HepG2 (cell line): ENCODE measurements around the gene RPS6KA2. TPM values are rescaled to one million over a fixed set of nuclear protein-coding genes. Genes with fewer than 3 reads are reported as not detected.

Source experiments
- ATAC-seq: fragments of 200-7000 bp; cut with Tn5 transposase; 3 replicates; pipeline ENCODE4 v1.9.1; 2020; ENCODE audit warnings: mild to moderate bottlenecking, moderate library complexity
- BruUV-seq: library from RNA; stranded (reverse); fragments of 400-500 nt; replicated peaks from 2 replicates; lab custom pipeline; 2021; lab: Mats Ljungman, UMichigan
- CTCF ChIA-PET: fragments of 300-600 bp; formaldehyde crosslinking; extraction: SDS; loops from one replicate; lab custom pipeline; 2021; ENCODE audit warnings: low total read pairs, inconsistent platforms, low intra/inter-chr PET ratio; lab: Yijun Ruan, JAX
- POLR2A ChIA-PET: fragments of 350-600 bp; sonication (Branson Sonifier 250); formaldehyde crosslinking; loops from one replicate; lab custom pipeline; 2020; ENCODE audit warnings: antibody characterized with exemption, inconsistent platforms; lab: Yijun Ruan, JAX
- DNase-seq: peaks from one replicate; pipeline ENCODE4 v3.0.0-alpha.2; 2015; ENCODE audit warnings: low spot score
- FAIRE-seq: peaks from 3 replicates; lab custom pipeline; 2011; peaks lifted over from hg19 to GRCh38; lab: Jason Lieb, UNC
- H2AFZ ChIP-seq: one replicate; pipeline ENCODE4 v1.6.1; 2011; ENCODE audit warnings: low read length, inconsistent platforms
- H3K27ac ChIP-seq: fragments of 300-600 bp; 3 replicates; pipeline ENCODE4 v1.8.0; 2011; ENCODE audit warnings: mixed run types, mild to moderate bottlenecking, mixed read lengths, low read length, inconsistent platforms; ENCODE audit not compliant: insufficient read depth; ENCODE audit errors: extremely low read length
- H3K27me3 ChIP-seq, 2 experiments: fragments of 200-600 bp in 1 of 2; 2 replicates in 1 of 2; 3 replicates in 1 of 2; pipeline versions ENCODE4 v1.6.0 to v1.8.0; 2011; ENCODE audit warnings: low read length in 2 of 2, mild to moderate bottlenecking in 2 of 2, moderate library complexity in 2 of 2, inconsistent platforms in 1 of 2; ENCODE audit not compliant: insufficient read depth in 2 of 2, control insufficient read depth in 1 of 2
- H3K36me3 ChIP-seq, 2 experiments: fragments of 200-600 bp in 1 of 2; replicated peaks in 1 of 2; 2 replicates in 1 of 2; 3 replicates in 1 of 2; pipeline versions ENCODE4 v1.5.1 to v1.8.0; 2011; ENCODE audit warnings: low read length in 2 of 2, inconsistent platforms in 1 of 2; ENCODE audit not compliant: insufficient read depth in 2 of 2, control insufficient read depth in 1 of 2
- H3K4me1 ChIP-seq: 2 replicates; pipeline ENCODE4 v1.5.1; 2012; ENCODE audit warnings: low read length, inconsistent platforms; ENCODE audit not compliant: insufficient read depth
- H3K4me2 ChIP-seq: 2 replicates; pipeline ENCODE4 v1.6.0; 2011; ENCODE audit warnings: low read depth, low read length, inconsistent platforms
- H3K4me3 ChIP-seq, 3 experiments: fragments of 200-600 bp in 1 of 3; sonication (generic), shearing (Covaris generic) in 1 of 3; replicated peaks in 1 of 3; 2 replicates each; pipeline ENCODE4 v1.5.1; 2011 to 2016; ENCODE audit warnings: low read length in 3 of 3, inconsistent platforms in 2 of 3, low read depth in 2 of 3, mild to moderate bottlenecking in 2 of 3, control low read depth in 1 of 3, mixed read lengths in 1 of 3; ENCODE audit not compliant: insufficient read depth in 1 of 3
- H3K79me2 ChIP-seq: one replicate; pipeline ENCODE4 v1.6.1; 2011; ENCODE audit warnings: low read length, inconsistent platforms; ENCODE audit not compliant: insufficient read depth
- H3K9ac ChIP-seq: 2 replicates; pipeline ENCODE4 v1.6.0; 2011; ENCODE audit warnings: mild to moderate bottlenecking, low read depth, low read length, inconsistent platforms; ENCODE audit not compliant: insufficient read depth
- H3K9me3 ChIP-seq: 2 replicates; pipeline ENCODE4 v1.5.1; 2012; ENCODE audit warnings: mild to moderate bottlenecking, low read length
- H4K20me1 ChIP-seq: 2 replicates; pipeline ENCODE4 v1.6.0; 2011; ENCODE audit warnings: inconsistent platforms, mild to moderate bottlenecking, low read length, moderate library complexity; ENCODE audit not compliant: insufficient read depth
- DNMT3B ChIP-seq: conservative IDR thresholded peaks from 2 replicates; pipeline ENCODE4 v1.6.1; 2016; ENCODE audit warnings: missing biosample characterization, control low read depth
- GPN1 ChIP-seq: sonication (generic); formaldehyde crosslinking; IDR thresholded peaks from 2 replicates; pipeline ENCODE4 v1.5.1; 2020; ENCODE audit warnings: missing genetic modification reagents, borderline replicate concordance
- KLF12 ChIP-seq: sonication (generic); formaldehyde crosslinking; IDR thresholded peaks from 2 replicates; pipeline ENCODE4 v1.4.0; 2020; ENCODE audit warnings: missing genetic modification reagents, borderline replicate concordance
- NFE2L2 ChIP-seq: fragments of 150-350 bp; IDR thresholded peaks from 2 replicates; pipeline ENCODE4 v1.6.1; 2014; ENCODE audit warnings: low read length
- POLR2AphosphoS2 ChIP-seq: IDR thresholded peaks from 2 replicates; pipeline ENCODE4 v1.6.1; 2011; ENCODE audit warnings: low read depth, low read length, improper control_type of control experiment
- ZNF10 ChIP-seq: sonication (generic); formaldehyde crosslinking; IDR thresholded peaks from 2 replicates; pipeline ENCODE4 v1.4.0; 2020; ENCODE audit warnings: mild to moderate bottlenecking, low read depth, missing genetic modification reagents, borderline replicate concordance
- WGBS: methylation state at CpG from one replicate; pipeline ENCODE4 v1.1.6; 2017; ENCODE audit warnings: low lambda C conversion rate; 5-methylcytosine and 5-hydroxymethylcytosine counted together
- in situ Hi-C: cut with HindIII; loops from 2 replicates; pipeline ENCODE4 v1.10.0; 2017; ENCODE audit warnings: low pct_unique_long_range_greater_than_20kb; ENCODE audit not compliant: extremely low pct_ligation_motif_present
- intact Hi-C: fragments of 100-400 bp; cut with micrococcal nuclease; formaldehyde crosslinking; loops from one replicate; pipeline ENCODE4 v1.10.0; 2022; ENCODE audit not compliant: unreplicated experiment
- polyA plus RNA-seq, 8 experiments: library from polyadenylated mRNA; depleted of rRNA in 3 of 8; stranded (reverse) in 7 of 8; unstranded in 1 of 8; fragments of >200 nt; fragmentation: Illumina TruSeq in 4 of 8; extraction: Trizol in 4 of 8; gene quantifications; 2 replicates each; pipeline versions ENCODE4 v1.2.1 to v1.2.3, GENCODE V29; 2011 to 2016; ENCODE audit warnings: low read depth in 4 of 8, missing spikeins in 1 of 8, mixed read lengths in 1 of 8; ENCODE audit not compliant: insufficient read depth in 1 of 8
- total RNA-seq, 5 experiments: library from RNA; depleted of rRNA; stranded (reverse); fragments of >200 nt; fragmentation: Illumina TruSeq; extraction: Trizol; gene quantifications; 2 replicates each; pipeline ENCODE4 v1.2.3, GENCODE V29; 2016; ENCODE audit warnings: low read depth in 1 of 5
- TF ChIP-seq, protein P1 (sequence below): sonication (generic); formaldehyde crosslinking; IDR thresholded peaks from 2 replicates; pipeline ENCODE4 v1.5.0; 2020; ENCODE audit warnings: missing genetic modification reagents
- TF ChIP-seq, protein P2 (sequence below): sonication (generic); formaldehyde crosslinking; IDR thresholded peaks from 2 replicates; pipeline ENCODE4 v1.5.0; 2020; ENCODE audit warnings: missing genetic modification reagents, mild to moderate bottlenecking, borderline replicate concordance

RPS6KA2 gene
- total and polyA plus RNA-seq, 2 of the 13 experiments (the other 11 are each of a cell fraction or from before 2014, with no cell fraction given) = 0.22 to 0.38 TPM

DNA sequence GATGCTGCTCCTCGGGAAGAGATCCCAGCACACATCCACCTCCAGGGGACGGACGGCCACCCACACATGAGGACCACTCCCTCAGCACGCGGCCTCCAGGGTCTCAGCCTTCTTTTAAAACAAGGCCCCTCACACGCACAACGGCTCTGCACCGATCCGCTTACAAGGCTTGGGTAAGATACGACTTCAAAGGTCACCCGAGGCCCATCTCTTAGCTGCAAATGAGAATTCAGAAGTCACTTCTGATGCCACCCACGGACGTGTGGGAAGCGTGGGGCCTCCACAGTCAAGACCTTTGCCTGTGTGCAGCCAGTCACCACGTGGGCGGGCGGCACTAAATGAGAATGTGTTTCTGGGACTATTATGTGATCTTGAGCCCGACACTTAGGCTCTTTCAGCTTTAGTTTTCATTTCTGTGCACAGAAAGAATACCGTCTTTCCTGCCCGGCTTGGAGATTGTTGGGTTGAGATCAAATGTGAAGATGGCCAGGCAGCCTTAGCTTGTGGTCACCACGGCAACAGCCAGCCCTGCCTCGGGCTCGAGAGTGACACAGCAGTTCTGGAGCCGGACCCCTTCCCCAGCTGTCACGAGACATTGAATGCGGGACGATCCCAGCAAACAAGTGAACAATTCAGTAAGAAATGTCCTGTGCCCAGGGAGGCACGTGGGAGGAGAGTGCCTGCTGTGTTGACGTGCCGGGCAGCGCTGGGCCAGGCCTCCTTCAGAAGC, 132.1 kb downstream of the RPS6KA2 start:
- Histone ChIP-seq H3K36me3 (no peaks in the 10 kb centered on the region), H3K27me3 (peaks cover 12 to 86% of the 10 kb centered on the region in 2 experiments), H3K4me1 (no peaks in the 10 kb centered on the region), H3K9ac (no peak overlapping the region), H4K20me1 (no peaks in the 10 kb centered on the region), H3K4me2 (no peak overlapping the region), H3K9me3 (no peaks in the 10 kb centered on the region), H2AFZ (no peak overlapping the region), H3K27ac (no peak overlapping the region), H3K79me2 (no peaks in the 10 kb centered on the region), H3K4me3 (no peak overlapping the region)
- ChIA-PET CTCF (no interaction called here), POLR2A (no interaction called here)
- 41% methylated on average over 26 of the region's 31 CpGs for WGBS
- FAIRE-seq (no peak), DNase-seq (no peak), ATAC-seq (no peak; the same call in 2 of the 3 replicates)
- intact Hi-C loops = no loop called here
- in situ Hi-C loops = no loop called here
- no peak for TF ChIP-seq GPN1
- TF ChIP-seq, protein P1, sequence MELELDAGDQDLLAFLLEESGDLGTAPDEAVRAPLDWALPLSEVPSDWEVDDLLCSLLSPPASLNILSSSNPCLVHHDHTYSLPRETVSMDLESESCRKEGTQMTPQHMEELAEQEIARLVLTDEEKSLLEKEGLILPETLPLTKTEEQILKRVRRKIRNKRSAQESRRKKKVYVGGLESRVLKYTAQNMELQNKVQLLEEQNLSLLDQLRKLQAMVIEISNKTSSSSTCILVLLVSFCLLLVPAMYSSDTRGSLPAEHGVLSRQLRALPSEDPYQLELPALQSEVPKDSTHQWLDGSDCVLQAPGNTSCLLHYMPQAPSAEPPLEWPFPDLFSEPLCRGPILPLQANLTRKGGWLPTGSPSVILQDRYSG (CRISPR knock-in tag) = no peak
- 0 out of 2 replicates have a peak, but pooled peaks have one; percentile 31 for TF ChIP-seq NFE2L2
- no TSS peak for BruUV-seq

DNA sequence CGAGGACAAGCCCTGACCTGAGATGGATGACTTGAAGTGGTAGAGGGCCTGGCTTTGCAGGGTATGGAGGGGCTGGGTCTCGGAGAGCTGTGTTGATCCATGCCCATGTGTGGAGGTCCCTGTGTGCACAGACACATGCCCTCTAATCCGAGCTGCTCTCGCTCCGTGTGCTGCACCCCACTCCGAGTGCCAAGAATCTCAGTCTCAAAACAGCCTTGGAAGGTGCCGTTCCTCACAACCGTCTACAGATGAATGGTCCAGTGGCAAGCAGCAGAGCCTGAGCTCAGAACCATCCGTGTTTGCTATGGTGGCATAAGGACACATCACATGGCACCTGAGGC, 133.0 kb downstream of the RPS6KA2 start:
- intact Hi-C loops = no loop called here
- Histone ChIP-seq H3K4me1 (no peaks in the 10 kb centered on the region), H3K79me2 (no peaks in the 10 kb centered on the region), H3K9me3 (no peaks in the 10 kb centered on the region), H3K4me2 (no peak overlapping the region), H3K36me3 (no peaks in the 10 kb centered on the region), H4K20me1 (no peaks in the 10 kb centered on the region), H2AFZ (no peak overlapping the region), H3K9ac (no peak overlapping the region), H3K4me3 (no peak overlapping the region), H3K27ac (no peak overlapping the region), H3K27me3 (peaks cover 12 to 85% of the 10 kb centered on the region in 2 experiments)
- CTCF ChIA-PET = no interaction called here
- in situ Hi-C loops = no loop called here
- POLR2A ChIA-PET = no interaction called here
- FAIRE-seq (no peak), ATAC-seq (no peak), DNase-seq (no peak)
- WGBS = 45% methylated on average over 9 of the region's 9 CpGs
- TF ChIP-seq POLR2AphosphoS2 (no peak), KLF12 (CRISPR knock-in tag) (no peak), DNMT3B (CRISPR knock-in tag) (no peak), ZNF10 (CRISPR knock-in tag) (no peak)
- TF ChIP-seq, protein P2, sequence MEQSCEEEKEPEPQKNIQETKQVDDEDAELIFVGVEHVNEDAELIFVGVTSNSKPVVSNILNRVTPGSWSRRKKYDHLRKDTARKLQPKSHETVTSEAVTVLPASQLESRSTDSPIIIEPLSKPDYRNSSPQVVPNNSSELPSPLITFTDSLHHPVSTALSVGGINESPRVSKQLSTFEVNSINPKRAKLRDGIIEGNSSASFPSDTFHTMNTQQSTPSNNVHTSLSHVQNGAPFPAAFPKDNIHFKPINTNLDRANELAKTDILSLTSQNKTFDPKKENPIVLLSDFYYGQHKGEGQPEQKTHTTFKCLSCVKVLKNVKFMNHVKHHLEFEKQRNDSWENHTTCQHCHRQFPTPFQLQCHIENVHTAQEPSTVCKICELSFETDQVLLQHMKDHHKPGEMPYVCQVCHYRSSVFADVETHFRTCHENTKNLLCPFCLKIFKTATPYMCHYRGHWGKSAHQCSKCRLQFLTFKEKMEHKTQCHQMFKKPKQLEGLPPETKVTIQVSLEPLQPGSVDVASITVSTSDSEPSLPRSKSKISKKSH (CRISPR knock-in tag) = no peak
- no TSS peak for BruUV-seq
